Prostate gland (tissue), 2 donors: ENCODE results near the gene COX6A1. TPM values are rescaled to one million over a fixed set of nuclear protein-coding genes. Genes with fewer than 3 reads are reported as not detected.

ENCODE experiments used
- DNase-seq: peaks from one replicate; pipeline ENCODE4 v3.0.0-alpha.2; 2019; ENCODE audit warnings: low spot score
- H3K27ac ChIP-seq, 2 donors: fragments of 200-600 bp; sonication (generic); 2 replicates each; pipeline ENCODE4 v1.5.1; 2017 to 2019
- H3K27me3 ChIP-seq: fragments of 200-600 bp; sonication (generic); replicated peaks from 2 replicates; pipeline ENCODE4 v1.5.1; 2019; ENCODE audit not compliant: insufficient read depth
- H3K36me3 ChIP-seq, 2 donors: fragments of 200-600 bp; sonication (generic); 1 replicate in 1 of 2; 2 replicates in 1 of 2; pipeline versions ENCODE4 v1.5.1 to v1.8.1; 2017 to 2019
- H3K4me1 ChIP-seq: fragments of 200-600 bp; sonication (generic); replicated peaks from 2 replicates; pipeline ENCODE4 v1.5.1; 2019
- H3K4me3 ChIP-seq, 2 donors: fragments of 200-600 bp; sonication (generic); 2 replicates each; pipeline ENCODE4 v1.5.1; 2017 to 2019
- H3K9me3 ChIP-seq: fragments of 200-600 bp; sonication (generic); 2 replicates; pipeline ENCODE4 v1.5.1; 2017
- CTCF ChIP-seq, 4 experiments: fragments of 200-600 bp in 2 of 4; fragments of 450-650 bp in 2 of 4; sonication (generic) in 2 of 4; IDR thresholded peaks; 1 replicate in 3 of 4; 2 replicates in 1 of 4; pipeline ENCODE4 v1.5.1; 2016 to 2019; ENCODE audit warnings: antibody characterized with exemption in 4 of 4, mild to moderate bottlenecking in 2 of 4, moderate library complexity in 2 of 4
- POLR2A ChIP-seq: fragments of 450-650 bp; IDR thresholded peaks from one replicate; pipeline ENCODE4 v1.6.1; 2016; ENCODE audit warnings: antibody characterized with exemption, mild to moderate bottlenecking
- POLR2AphosphoS5 ChIP-seq: sonication (generic); formaldehyde crosslinking; IDR thresholded peaks from one replicate; pipeline ENCODE4 v1.6.1; 2017; ENCODE audit warnings: antibody characterized with exemption
- WGBS: methylation state at CpG from one replicate; pipeline ENCODE4 v1.1.5; 2018; 5-methylcytosine and 5-hydroxymethylcytosine counted together
- intact Hi-C: fragments of 100-400 bp; cut with DNase I; formaldehyde crosslinking; loops from one replicate; pipeline ENCODE4 v1.14.2; 2022
- total RNA-seq, 2 donors: library from RNA; depleted of rRNA; stranded (reverse); fragments of >200 nt; gene quantifications; one replicate each; pipeline ENCODE4 v1.1.0, GENCODE V29; 2016

The COX6A1 gene
- total RNA-seq, 2 donors from 2014 or later, result 616 to 965 TPM

DNA sequence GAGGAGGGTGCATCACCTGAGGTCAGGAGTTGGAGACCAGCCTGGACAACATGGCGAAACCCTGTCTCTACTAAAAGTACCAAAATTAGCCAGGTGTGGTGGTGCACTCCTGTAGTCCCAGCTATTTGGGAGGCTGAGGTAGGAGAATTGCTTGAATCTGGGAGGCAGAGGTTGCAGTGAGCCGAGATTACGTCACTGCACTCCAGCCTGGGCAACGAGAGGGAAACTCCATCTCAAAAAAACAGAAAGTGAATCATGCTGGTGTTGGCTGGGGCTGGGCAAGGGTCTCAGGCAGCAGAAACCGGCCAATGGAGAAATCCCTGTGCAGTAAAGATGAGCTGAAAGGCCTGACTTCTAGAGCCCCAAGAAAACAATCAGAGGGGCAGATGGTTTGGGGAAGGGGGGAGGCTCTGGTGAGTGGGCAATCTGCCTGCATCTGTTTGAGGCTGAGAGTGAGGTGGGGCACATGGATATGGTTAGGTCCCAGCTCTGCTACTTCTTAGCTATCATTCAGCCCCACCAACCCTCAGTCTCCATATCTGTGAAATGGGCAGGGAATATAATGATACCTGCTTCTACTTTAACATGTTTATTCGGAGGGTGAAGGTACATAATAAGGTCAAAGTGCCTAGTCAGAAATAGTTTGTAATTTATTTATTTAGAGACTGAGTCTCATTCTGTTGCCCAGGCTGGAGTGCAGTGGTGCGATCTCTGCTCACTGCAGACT is 21.3 kb upstream of the COX6A1 start:
- intact Hi-C loops, result no loop called here
- WGBS, result 87% methylated on average over 7 of the region's 7 CpGs

GRCh38 chr12:120417917-120418580 is 19.9 kb upstream of the COX6A1 start:
- TF ChIP-seq CTCF (IDR thresholded peaks at IDR 0.05) (no peak), POLR2A (no peak), POLR2AphosphoS5 (no peak)
- Histone ChIP-seq H3K27ac (no peak overlapping the region), H3K9me3 (no peaks in the 10 kb centered on the region), H3K36me3 (no peaks in the 10 kb centered on the region), H3K4me1 (no peaks in the 10 kb centered on the region), H3K27me3 (no peaks in the 10 kb centered on the region), H3K4me3 (no peak overlapping the region)
- no peak for DNase-seq
- 55% methylated on average over 4 of the region's 4 CpGs for WGBS
- intact Hi-C loops, result no loop called here

More for the DNA sequence above, 21.3 kb upstream of the COX6A1 start:
- Histone ChIP-seq H3K9me3 (no peaks in the 10 kb centered on the region), H3K36me3 (no peaks in the 10 kb centered on the region), H3K4me3 (no peak overlapping the region), H3K27me3 (no peaks in the 10 kb centered on the region), H3K27ac (no peak overlapping the region), H3K4me1 (no peaks in the 10 kb centered on the region)
- no peak for TF ChIP-seq CTCF (IDR thresholded peaks at IDR 0.05)
- no peak for TF ChIP-seq POLR2A
- no peak for TF ChIP-seq POLR2AphosphoS5
- DNase-seq, result no peak

DNA sequence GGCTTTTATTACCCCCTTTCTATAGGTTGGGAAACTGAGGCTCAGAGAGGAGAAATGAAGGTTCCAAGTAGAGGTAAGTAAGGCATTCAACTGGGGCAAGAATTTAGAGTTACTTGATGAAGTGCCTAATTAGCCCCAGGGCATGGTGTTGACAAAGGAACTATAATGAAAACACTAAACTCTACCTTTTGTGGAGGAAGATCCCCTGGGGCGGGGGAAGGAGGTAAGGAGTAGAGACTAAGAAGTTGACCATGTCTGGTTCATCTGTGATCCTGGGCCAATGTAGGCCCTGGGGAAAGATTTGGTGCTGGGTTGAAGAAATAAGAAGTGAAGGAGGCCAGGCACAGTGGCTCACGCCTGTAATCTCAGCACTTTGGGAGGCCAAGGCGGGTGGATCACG is 16.2 kb upstream of the COX6A1 start:
- no peaks in the 10 kb centered on the region for H3K9me3 ChIP-seq
- no peak overlapping the region for H3K27ac ChIP-seq
- H3K4me1 ChIP-seq, result no peaks in the 10 kb centered on the region
- TF ChIP-seq CTCF (IDR thresholded peaks at IDR 0.05) (no peak), POLR2AphosphoS5 (no peak), POLR2A (no peak)
- WGBS, result 80% methylated on average over 4 of the region's 4 CpGs
- intact Hi-C loops, result no loop called here
- H3K27me3 ChIP-seq, result no peaks in the 10 kb centered on the region
- H3K36me3 ChIP-seq, result no peaks in the 10 kb centered on the region
- H3K4me3 ChIP-seq, result no peak overlapping the region
- DNase-seq, result no peak

DNA sequence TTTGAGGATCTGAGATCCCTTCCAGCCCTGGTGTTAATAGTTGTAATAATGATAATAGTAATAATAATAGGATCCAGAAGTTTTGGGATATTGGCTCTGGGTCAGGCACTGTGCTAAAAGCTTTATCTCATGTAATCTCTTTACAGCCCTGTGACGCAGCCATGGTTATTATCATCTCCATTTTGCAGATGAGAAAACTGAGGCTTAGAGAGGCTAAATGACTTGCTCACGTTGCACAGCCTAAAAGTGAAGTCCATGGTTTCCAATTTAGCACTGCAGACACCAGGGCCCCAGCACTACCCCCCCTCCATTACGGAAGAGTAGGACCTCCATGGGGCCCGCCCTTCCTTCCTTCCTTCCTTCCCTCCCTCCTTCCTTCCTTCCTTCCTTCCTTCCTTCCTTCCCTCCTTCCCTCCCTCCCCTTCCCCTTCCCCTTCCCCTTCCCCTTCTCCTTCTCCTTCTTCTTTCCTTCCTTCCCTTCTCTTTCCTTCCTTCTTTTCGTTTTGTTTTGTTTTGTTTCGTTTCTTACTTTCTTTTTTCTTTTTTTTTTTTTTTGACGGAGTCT is 14.9 kb upstream of the COX6A1 start:
- DNase-seq, result no peak

More for the DNA sequence above, 14.9 kb upstream of the COX6A1 start:
- Histone ChIP-seq H3K4me1 (no peaks in the 10 kb centered on the region), H3K27ac (no peak overlapping the region), H3K27me3 (no peaks in the 10 kb centered on the region), H3K4me3 (no peak overlapping the region), H3K36me3 (no peaks in the 10 kb centered on the region), H3K9me3 (no peaks in the 10 kb centered on the region)
- intact Hi-C loops, result no loop called here
- no peak for TF ChIP-seq POLR2A
- TF ChIP-seq POLR2AphosphoS5, result no peak
- TF ChIP-seq CTCF (IDR thresholded peaks at IDR 0.05), result no peak
- WGBS, result 73% methylated on average over 7 of the region's 7 CpGs
